ENCODE results near the gene RAD1.
"Not testable (repeated sequence)": the region's sequence is repeated elsewhere in the genome, so short reads cannot be mapped to it uniquely, and the experiment has no call there.

The RAD1 gene

GRCh38 chr5:34915139-34915855 is at the start of gene RAD1, which contains the start of gene BRIX1:
TSS of gene RAD1 (minus strand) at chr5:34915504. CDS start at chr5:34914892, 612 bp downstream.
TSS of gene BRIX1 (plus strand) at chr5:34915711. CDS start at chr5:34915739, 28 bp downstream.
- DNase-seq (ENCODE audit: low read depth), result peak; percentile 94

- DNase-seq (ENCODE audit: low read depth), result no peak
Observed at GRCh38 chr5:34959323-34959722, 44.0 kb upstream of the RAD1 start.

- DNase-seq (ENCODE audit: low read depth), result no peak
Observed at GRCh38 chr5:34957857-34958690, 42.8 kb upstream of the RAD1 start.

- no peak for DNase-seq (ENCODE audit: low read depth)
Observed at GRCh38 chr5:34957321-34957720, 42.0 kb upstream of the RAD1 start.

GRCh38 chr5:34944460-34945047 is 29.2 kb upstream of the RAD1 start:
- DNase-seq (ENCODE audit: low read depth), result no peak

GRCh38 chr5:34944044-34944443 is 28.7 kb upstream of the RAD1 start:
- DNase-seq (ENCODE audit: low read depth), result no peak

- no peak for DNase-seq (ENCODE audit: low read depth)
Observed at GRCh38 chr5:34941936-34942335, 26.6 kb upstream of the RAD1 start.

- DNase-seq (ENCODE audit: low read depth), result no peak
Observed at GRCh38 chr5:34932947-34933346, 17.6 kb upstream of the RAD1 start.

GRCh38 chr5:34930870-34931269 is 15.6 kb upstream of the RAD1 start:
- no peak for DNase-seq (ENCODE audit: low read depth)

GRCh38 chr5:34930462-34930844 is 15.1 kb upstream of the RAD1 start:
- DNase-seq (ENCODE audit: low read depth), result no peak

- peak; percentile 68 for DNase-seq (ENCODE audit: low read depth)
Observed at GRCh38 chr5:34929720-34930461, 14.6 kb upstream of the RAD1 start.

GRCh38 chr5:34929134-34929719 is 13.9 kb upstream of the RAD1 start, which contains the start of gene DNAJC21:
TSS of gene DNAJC21 (plus strand) at chr5:34929559. CDS start at chr5:34929820, 261 bp downstream.
- DNase-seq (ENCODE audit: low read depth), result peak; percentile 98

GRCh38 chr5:34928267-34928666 is 13.0 kb upstream of the RAD1 start:
- no peak for DNase-seq (ENCODE audit: low read depth)

GRCh38 chr5:34927785-34928184 is 12.5 kb upstream of the RAD1 start:
- no peak for DNase-seq (ENCODE audit: low read depth)

GRCh38 chr5:34926318-34926888 is 11.1 kb upstream of the RAD1 start:
- DNase-seq (ENCODE audit: low read depth), result no peak

GRCh38 chr5:34924462-34924765 is 9.1 kb upstream of the RAD1 start:
- no peak for DNase-seq (ENCODE audit: low read depth)

GRCh38 chr5:34923694-34924461 is 8.6 kb upstream of the RAD1 start:
- DNase-seq (ENCODE audit: low read depth), result peak; percentile 49

GRCh38 chr5:34923256-34923655 is 8.0 kb upstream of the RAD1 start:
- not testable (repeated sequence) for DNase-seq (ENCODE audit: low read depth)

- DNase-seq (ENCODE audit: low read depth), result no peak
Observed at GRCh38 chr5:34919077-34919476, 3.8 kb upstream of the RAD1 start.

GRCh38 chr5:34918025-34918424 is 2.7 kb upstream of the RAD1 start:
- DNase-seq (ENCODE audit: low read depth), result no peak

GRCh38 chr5:34916518-34916917 is 1.2 kb upstream of the RAD1 start:
- DNase-seq (ENCODE audit: low read depth), result no peak

Data from activated T-cell treated with anti-CD3 and anti-CD28 coated beads for 24 hours (primary cell).